NCI-H526 treated with DMSO at 0.1 percent for 48 hours (cell line): Measurements from ENCODE around the gene OTUB1.

Experiments
- DNase-seq: peaks from one replicate; lab custom pipeline; 2025; lab: John Stamatoyannopoulos, UW

OTUB1 gene

GRCh38 chr11:64007160-64007628 is 21.0 kb downstream of the OTUB1 start:
- DNase-seq: no peak

- DNase-seq: no peak
Measured at GRCh38 chr11:64007629-64008282, 21.5 kb downstream of the OTUB1 start.

- no peak for DNase-seq
Measured at GRCh38 chr11:64008283-64008913, 22.2 kb downstream of the OTUB1 start.

- no peak for DNase-seq
Measured at GRCh38 chr11:64008914-64009633, 22.8 kb downstream of the OTUB1 start.

- DNase-seq: no peak
Measured at GRCh38 chr11:64009710-64010109, 23.5 kb downstream of the OTUB1 start.

GRCh38 chr11:64010783-64011182 is 24.5 kb downstream of the OTUB1 start:
- DNase-seq: no peak

- DNase-seq: no peak
Measured at GRCh38 chr11:64011371-64011770, 25.1 kb downstream of the OTUB1 start.

GRCh38 chr11:64013141-64013896 is 27.1 kb downstream of the OTUB1 start:
- DNase-seq: no peak

- DNase-seq: no peak
Measured at GRCh38 chr11:64014356-64014755, 28.1 kb downstream of the OTUB1 start.

GRCh38 chr11:64015510-64015909 is 29.3 kb downstream of the OTUB1 start:
- DNase-seq: no peak

GRCh38 chr11:64015935-64016845 is 30.0 kb downstream of the OTUB1 start:
- DNase-seq: no peak

- no peak for DNase-seq
Measured at GRCh38 chr11:64017945-64018224, 31.6 kb downstream of the OTUB1 start.

GRCh38 chr11:64018310-64018709 is 32.1 kb downstream of the OTUB1 start:
- DNase-seq: no peak

- no peak for DNase-seq
Measured at GRCh38 chr11:64019106-64020037, 33.1 kb downstream of the OTUB1 start.

GRCh38 chr11:64020976-64021756 is 34.9 kb downstream of the OTUB1 start:
- DNase-seq: no peak

GRCh38 chr11:64021757-64022093 is 35.5 kb downstream of the OTUB1 start:
- DNase-seq: no peak

- DNase-seq: no peak
Measured at GRCh38 chr11:64022125-64022784, 36.0 kb downstream of the OTUB1 start.

GRCh38 chr11:64023712-64024710 is 37.8 kb downstream of the OTUB1 start:
- no peak for DNase-seq
